H1 (cell line): Measurements from ENCODE around the gene TTC9. TPM values are rescaled to one million over a fixed set of nuclear protein-coding genes. Genes with fewer than 3 reads are reported as not detected.
A peak's percentile ranks its signal among the peaks of the same experiment; 100 is the strongest.

Source experiments
- CTCF ChIA-PET: fragments of 300-600 bp; sonication (Branson Sonifier 250); formaldehyde crosslinking; loops from one replicate; lab custom pipeline; 2021; ENCODE audit not compliant: partially characterized antibody; lab: Charles Lee
- POLR2A ChIA-PET: fragments of 300-600 bp; sonication (Branson Sonifier 250); formaldehyde crosslinking; loops from one replicate; lab custom pipeline; 2021; ENCODE audit warnings: inconsistent platforms; ENCODE audit not compliant: partially characterized antibody; lab: Charles Lee
- DNase-seq, 2 experiments: peaks; one replicate each; pipeline versions ENCODE4 v3.0.0 to v3.0.0-alpha.2; 2010 to 2022; ENCODE audit warnings: low spot score in 2 of 2, low read depth in 1 of 2, mixed read lengths in 1 of 2
- FAIRE-seq: peaks from 2 replicates; lab custom pipeline; 2011; peaks lifted over from hg19 to GRCh38; lab: Jason Lieb, UNC
- H2AFZ ChIP-seq: 2 replicates; pipeline ENCODE4 v1.8.1; 2012; ENCODE audit warnings: low read length, inconsistent platforms
- H2AK5ac ChIP-seq: 2 replicates; pipeline ENCODE4 v1.6.1; 2013; ENCODE audit warnings: low read depth, low read length
- H2BK120ac ChIP-seq: replicated peaks from 2 replicates; pipeline ENCODE3; 2013; ENCODE audit warnings: low read depth, low read length, inconsistent platforms
- H2BK12ac ChIP-seq: 2 replicates; pipeline ENCODE4 v1.6.1; 2013; ENCODE audit warnings: low read depth, low read length
- H2BK15ac ChIP-seq: 2 replicates; pipeline ENCODE4 v1.6.1; 2013; ENCODE audit warnings: low read length
- H2BK20ac ChIP-seq: 2 replicates; pipeline ENCODE4 v1.6.1; 2013; ENCODE audit warnings: low read length
- H2BK5ac ChIP-seq: 2 replicates; pipeline ENCODE4 v1.6.1; 2013; ENCODE audit warnings: low read depth, low read length
- H3K14ac ChIP-seq: 2 replicates; pipeline ENCODE4 v1.6.1; 2013; ENCODE audit warnings: inconsistent platforms; ENCODE audit not compliant: insufficient read length
- H3K18ac ChIP-seq: 2 replicates; pipeline ENCODE4 v1.6.1; 2013; ENCODE audit warnings: low read length; ENCODE audit errors: extremely low read depth
- H3K23ac ChIP-seq: 2 replicates; pipeline ENCODE4 v1.6.1; 2013; ENCODE audit warnings: inconsistent platforms; ENCODE audit not compliant: insufficient read length
- H3K23me2 ChIP-seq: 2 replicates; pipeline ENCODE4 v1.6.1; 2013; ENCODE audit warnings: low read depth, low read length
- H3K27ac ChIP-seq: 2 replicates; pipeline ENCODE4 v1.6.1; 2011; ENCODE audit warnings: low read depth, low read length, inconsistent platforms
- H3K27me3 ChIP-seq, 4 experiments: replicated peaks in 1 of 4; 1 replicate in 1 of 4; 2 replicates in 3 of 4; pipeline versions ENCODE4 v1.6.1 to v1.8.1; 2011 to 2013; ENCODE audit warnings: low read length in 3 of 4, mild to moderate bottlenecking in 3 of 4, inconsistent platforms in 2 of 4, mixed read lengths in 2 of 4, moderate library complexity in 1 of 4; ENCODE audit not compliant: control insufficient read depth in 3 of 4, insufficient read depth in 3 of 4; ENCODE audit errors: extremely low read depth in 1 of 4
- H3K36me3 ChIP-seq, 4 experiments: 2 replicates each; pipeline versions ENCODE4 v1.6.1 to v1.8.1; 2011 to 2013; ENCODE audit warnings: mild to moderate bottlenecking in 4 of 4, low read length in 3 of 4, moderate library complexity in 2 of 4, control low read depth in 1 of 4, inconsistent platforms in 1 of 4; ENCODE audit not compliant: insufficient read depth in 4 of 4, control insufficient read depth in 2 of 4
- H3K4ac ChIP-seq: replicated peaks from 2 replicates; pipeline ENCODE3; 2013; ENCODE audit warnings: low read length, low read depth, mixed read lengths, inconsistent platforms; ENCODE audit not compliant: insufficient read length
- H3K4me1 ChIP-seq, 4 experiments: replicated peaks in 1 of 4; 1 replicate in 1 of 4; 2 replicates in 3 of 4; pipeline versions ENCODE4 v1.6.1 to v1.8.1; 2011 to 2013; ENCODE audit warnings: low read length in 3 of 4, inconsistent platforms in 2 of 4, mixed read lengths in 1 of 4; ENCODE audit not compliant: insufficient read depth in 4 of 4, control insufficient read depth in 3 of 4
- H3K4me2 ChIP-seq, 2 experiments: 2 replicates each; pipeline versions ENCODE4 v1.6.1 to v1.8.1; 2011 to 2013; ENCODE audit warnings: low read depth in 2 of 2, low read length in 2 of 2, control low read depth in 1 of 2, inconsistent platforms in 1 of 2, mild to moderate bottlenecking in 1 of 2; ENCODE audit not compliant: insufficient read depth in 1 of 2
- H3K4me3 ChIP-seq, 4 experiments: fragments of 200-600, 300-600 bp in 1 of 4; sonication (generic), shearing (Covaris generic), sonication (Bioruptor Twin) in 1 of 4; 2 replicates each; pipeline versions ENCODE4 v1.5.1 to v1.8.1; 2011 to 2016; ENCODE audit warnings: low read length in 4 of 4, low read depth in 3 of 4, control low read depth in 2 of 4, inconsistent platforms in 2 of 4, mild to moderate bottlenecking in 2 of 4, mixed read lengths in 1 of 4, moderate library complexity in 1 of 4; ENCODE audit not compliant: insufficient read depth in 2 of 4; ENCODE audit errors: extremely low read depth in 1 of 4
- H3K56ac ChIP-seq: replicated peaks from 2 replicates; pipeline ENCODE3; 2013; ENCODE audit warnings: low read depth, mild to moderate bottlenecking, mixed read lengths, low read length, inconsistent platforms; ENCODE audit not compliant: insufficient read length
- H3K79me1 ChIP-seq: 2 replicates; pipeline ENCODE4 v1.6.1; 2013; ENCODE audit warnings: low read depth, low read length, control low read depth
- H3K79me2 ChIP-seq, 2 experiments: 2 replicates each; pipeline versions ENCODE4 v1.6.1 to v1.8.1; 2012 to 2013; ENCODE audit warnings: low read length in 2 of 2, mild to moderate bottlenecking in 2 of 2, inconsistent platforms in 1 of 2; ENCODE audit not compliant: insufficient read depth in 2 of 2, control insufficient read depth in 1 of 2
- H3K9ac ChIP-seq, 4 experiments: replicated peaks in 1 of 4; 1 replicate in 1 of 4; 2 replicates in 3 of 4; pipeline versions ENCODE4 v1.6.1 to v1.8.1; 2011 to 2013; ENCODE audit warnings: low read depth in 3 of 4, low read length in 3 of 4, control low read depth in 2 of 4, mild to moderate bottlenecking in 2 of 4, moderate library complexity in 2 of 4, inconsistent platforms in 1 of 4; ENCODE audit errors: extremely low read depth in 1 of 4
- H3K9me3 ChIP-seq, 2 experiments: 2 replicates each; pipeline versions ENCODE4 v1.6.1 to v1.8.1; 2012 to 2013; ENCODE audit warnings: mild to moderate bottlenecking in 2 of 2, moderate library complexity in 2 of 2, control low read depth in 1 of 2, inconsistent platforms in 1 of 2, low read depth in 1 of 2, low read length in 1 of 2, mixed read lengths in 1 of 2; ENCODE audit not compliant: insufficient read depth in 2 of 2
- H4K20me1 ChIP-seq, 2 experiments: replicated peaks in 1 of 2; 2 replicates each; pipeline versions ENCODE3 to v1.8.1; 2011 to 2013; ENCODE audit warnings: inconsistent platforms in 2 of 2, low read length in 2 of 2, mild to moderate bottlenecking in 1 of 2; ENCODE audit not compliant: insufficient read depth in 2 of 2, control insufficient read depth in 1 of 2
- H4K5ac ChIP-seq: 2 replicates; pipeline ENCODE4 v1.6.1; 2013; ENCODE audit warnings: low read length, low read depth, mixed read lengths, inconsistent platforms; ENCODE audit not compliant: insufficient read length
- H4K8ac ChIP-seq: 2 replicates; pipeline ENCODE4 v1.8.0; 2013; ENCODE audit warnings: mild to moderate bottlenecking, moderate library complexity, low read length, inconsistent platforms; ENCODE audit not compliant: insufficient read depth; ENCODE audit errors: extremely low read depth
- H4K91ac ChIP-seq: replicated peaks from 2 replicates; pipeline ENCODE3; 2013; ENCODE audit warnings: low read length, mixed read lengths, inconsistent platforms; ENCODE audit not compliant: insufficient read length
- ASH2L ChIP-seq: fragments of 200-600, 300-600 bp; sonication (generic); IDR thresholded peaks from one replicate; pipeline ENCODE4 v1.7.1; 2017; ENCODE audit warnings: low read length
- ATF2 ChIP-seq: IDR thresholded peaks from 2 replicates; pipeline ENCODE4 v1.6.1; 2012; ENCODE audit warnings: low read length, inconsistent platforms
- BCL11A ChIP-seq, 2 experiments: IDR thresholded peaks; one replicate each; pipeline ENCODE4 v1.6.1; 2011; ENCODE audit warnings: low read depth in 2 of 2, low read length in 2 of 2, mild to moderate bottlenecking in 2 of 2
- CTBP2 ChIP-seq: IDR thresholded peaks from 2 replicates; pipeline ENCODE4 v1.7.0; 2011; ENCODE audit warnings: borderline replicate concordance, mild to moderate bottlenecking, moderate library complexity, mixed read lengths, low read length; ENCODE audit not compliant: insufficient read depth, insufficient read length
- HDAC6 ChIP-seq: IDR thresholded peaks from one replicate; pipeline ENCODE4 v1.7.1; 2012; ENCODE audit warnings: low read depth, mild to moderate bottlenecking, inconsistent platforms, low read length, moderate library complexity
- JUND ChIP-seq: IDR thresholded peaks from 2 replicates; pipeline ENCODE4 v1.6.1; 2011; ENCODE audit warnings: mild to moderate bottlenecking, improper control_type of control experiment, low read length
- NRF1 ChIP-seq: IDR thresholded peaks from 2 replicates; pipeline ENCODE4 v1.6.1; 2011; ENCODE audit warnings: mild to moderate bottlenecking, low read depth, low read length, improper control_type of control experiment
- RAD21 ChIP-seq, 2 experiments: IDR thresholded peaks in 1 of 2; conservative IDR thresholded peaks in 1 of 2; 2 replicates each; pipeline ENCODE4 v1.6.1; 2011; ENCODE audit warnings: low read depth in 2 of 2, low read length in 2 of 2, improper control_type of control experiment in 1 of 2, inconsistent platforms in 1 of 2, mild to moderate bottlenecking in 1 of 2, moderate library complexity in 1 of 2
- RNF2 ChIP-seq: fragments of 200-900, 300-1000 bp; sonication (generic); IDR thresholded peaks from 2 replicates; pipeline ENCODE4 v1.7.1; 2016; ENCODE audit warnings: borderline replicate concordance, low read depth, mild to moderate bottlenecking, antibody characterized with exemption, low read length; ENCODE audit not compliant: poor library complexity, severe bottlenecking; ENCODE audit errors: missing control alignments
- SRF ChIP-seq: IDR thresholded peaks from 2 replicates; pipeline ENCODE4 v1.6.1; 2011; ENCODE audit warnings: mild to moderate bottlenecking, low read depth, low read length, moderate library complexity
- TEAD4 ChIP-seq: IDR thresholded peaks from 2 replicates; pipeline ENCODE4 v1.6.1; 2012; ENCODE audit warnings: low read depth, low read length, inconsistent platforms, mixed read lengths
- WGBS, 2 experiments: shearing (Covaris generic) in 1 of 2; methylation state at CpG; one replicate each; pipeline versions ENCODE4 v1.1.6 to v1.1.7; 2013 to 2015; ENCODE audit warnings: low lambda C conversion rate in 2 of 2, mixed read lengths in 2 of 2, inconsistent platforms in 1 of 2, low coverage in 1 of 2, missing lambda C conversion rate in 1 of 2; ENCODE audit not compliant: insufficient replicate concordance in 2 of 2, insufficient coverage in 1 of 2, insufficient read length in 1 of 2; ENCODE audit errors: extremely low coverage in 1 of 2, missing lambda C conversion rate in 1 of 2; 5-methylcytosine and 5-hydroxymethylcytosine counted together
- polyA plus RNA-seq, 7 experiments: library from polyadenylated mRNA; depleted of rRNA in 3 of 7; stranded (reverse) in 5 of 7; unstranded in 2 of 7; fragments of >200 nt in 5 of 7; fragments of 200-250 nt in 2 of 7; gene quantifications; 1 replicate in 5 of 7; 2 replicates in 1 of 7; 4 replicates in 1 of 7; pipeline versions ENCODE4 v1.2.1 to v1.2.3, GENCODE V29; 2011 to 2013; ENCODE audit warnings: missing spikeins in 2 of 7, mixed read lengths in 2 of 7
- total RNA-seq: library from RNA; stranded (reverse); fragmentation: NEBNext Ultra II Directional; extraction: Animal tissue kit (Norgen Biotek cat#: 25700); gene quantifications from 2 replicates; pipeline ENCODE4 v1.2.1, GENCODE V29; 2021

Gene TTC9
- total and polyA plus RNA-seq, 2 of the 8 experiments (the other 6 are each of a cell fraction or from before 2014, with no cell fraction given) = 21.0 to 29.5 TPM

- POLR2A ChIA-PET = interaction anchor here (1.4 to 4.8 kb wide), 3 partner anchors 13 to 70 kb away, joined by 3 to 43 read pairs (median 25); partner anchors contain the start of gene TTC9
- H3K27me3 ChIP-seq = no peaks in the 10 kb centered on the region
- TF ChIP-seq RNF2 (no peak), CTBP2 (no peak), TEAD4 (no peak), RAD21 (IDR thresholded peaks at IDR 0.05 in 1 of 2, conservative IDR thresholded peaks at IDR 0.05 in 1 of 2; ENCODE audit: low read depth in 2 of 2, low read length in 2 of 2) (no peak), ASH2L (no peak), ATF2 (no peak), HDAC6 (no peak), JUND (no peak), BCL11A (IDR thresholded peaks at IDR 0.05; ENCODE audit: low read depth in 2 of 2, low read length in 2 of 2) (no peak), SRF (no peak), NRF1 (no peak)
Measured at GRCh38 chr14:70711451-70711850, 69.7 kb downstream of the TTC9 start.

More at GRCh38 chr14:70711451-70711850, 69.7 kb downstream of the TTC9 start:
- H3K4ac ChIP-seq = no peak overlapping the region
- H3K23ac ChIP-seq = no peak overlapping the region
- no peak overlapping the region for H3K14ac ChIP-seq
- no peak for FAIRE-seq
- H3K4me2 ChIP-seq = no peak overlapping the region
- no peaks in the 10 kb centered on the region for H3K23me2 ChIP-seq
- no peak overlapping the region for H2BK120ac ChIP-seq
- H3K79me1 ChIP-seq = no peaks in the 10 kb centered on the region
- no peaks in the 10 kb centered on the region for H3K9me3 ChIP-seq
- no peaks in the 10 kb centered on the region for H3K36me3 ChIP-seq
- H2AK5ac ChIP-seq = no peak overlapping the region
- no peaks in the 10 kb centered on the region for H3K79me2 ChIP-seq
- H2BK5ac ChIP-seq = no peak overlapping the region
- no peak overlapping the region for H4K91ac ChIP-seq
- no peak overlapping the region for H4K8ac ChIP-seq
- H3K4me1 ChIP-seq = peaks cover 18 to 35% (median 27%) of the 10 kb centered on the region in 4 experiments
- H3K9ac ChIP-seq = no peak overlapping the region
- H3K18ac ChIP-seq = no peak overlapping the region
- H4K20me1 ChIP-seq = no peaks in the 10 kb centered on the region
- DNase-seq = no peak
- 100% methylated on average over 1 of the region's 1 CpG; no CpG with 5 or more reads in 1 of the 2 experiments for WGBS, 2 experiments
- H3K27ac ChIP-seq = no peak overlapping the region
- H2AFZ ChIP-seq = no peak overlapping the region
- CTCF ChIA-PET = interaction anchor here (0.8 to 12.1 kb wide), 8 partner anchors 9 to 128 kb away, joined by 3 to 154 read pairs (median 6); no protein-coding TSS in a partner anchor
- no peak overlapping the region for H4K5ac ChIP-seq
- H2BK12ac ChIP-seq = peak overlapping the region; percentile 51; the same call in 1 of the 2 replicates
- no peak overlapping the region for H3K4me3 ChIP-seq
- H2BK20ac ChIP-seq = 0 out of 2 replicates have a peak overlapping the region, but pooled peaks have one; percentile 8
- no peak overlapping the region for H3K56ac ChIP-seq
- H2BK15ac ChIP-seq = no peak overlapping the region
